ENCODE measurements around the gene CCDC110.

Gene CCDC110

DNA sequence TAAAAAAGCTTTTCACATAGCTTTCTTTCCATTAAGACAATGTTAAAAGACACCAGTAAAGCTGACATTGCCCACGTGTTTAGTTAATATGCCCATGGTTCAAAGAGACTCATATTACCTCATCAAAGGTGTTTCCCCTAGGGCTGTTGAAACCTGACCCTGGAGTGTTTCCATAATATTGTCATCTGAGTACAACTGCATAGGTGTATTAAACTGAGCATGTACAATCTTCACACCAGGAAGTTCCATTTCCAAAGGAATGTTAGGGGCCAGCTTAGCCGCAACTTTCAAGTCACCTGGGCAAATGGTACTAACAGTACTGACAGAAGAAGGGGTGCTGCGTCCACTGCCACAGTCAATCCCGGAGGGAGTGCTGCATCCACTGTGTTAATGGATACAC lies 36.6 kb upstream of the CCDC110 start:
- no peaks in the 10 kb centered on the region for H3K36me3 ChIP-seq (ENCODE audit: control insufficient read depth, insufficient read depth, low read length)
- no peaks in the 10 kb centered on the region for H3K4me1 ChIP-seq (ENCODE audit: control insufficient read depth, insufficient read depth, low read length)
- no peaks in the 10 kb centered on the region for H3K9me3 ChIP-seq (ENCODE audit: control insufficient read depth, low read length)
- H3K4me3 ChIP-seq (ENCODE audit: insufficient read depth, low read depth, low read length) = no peak overlapping the region
- H3K27me3 ChIP-seq (ENCODE audit: control insufficient read depth, insufficient read depth, low read length, poor library complexity, severe bottlenecking) = no peaks in the 10 kb centered on the region
- H3K27ac ChIP-seq (ENCODE audit: insufficient read depth, low read depth, low read length, poor library complexity, severe bottlenecking) = no peak overlapping the region
- 89% methylated on average over 4 of the region's 4 CpGs for WGBS, 2 experiments

DNA sequence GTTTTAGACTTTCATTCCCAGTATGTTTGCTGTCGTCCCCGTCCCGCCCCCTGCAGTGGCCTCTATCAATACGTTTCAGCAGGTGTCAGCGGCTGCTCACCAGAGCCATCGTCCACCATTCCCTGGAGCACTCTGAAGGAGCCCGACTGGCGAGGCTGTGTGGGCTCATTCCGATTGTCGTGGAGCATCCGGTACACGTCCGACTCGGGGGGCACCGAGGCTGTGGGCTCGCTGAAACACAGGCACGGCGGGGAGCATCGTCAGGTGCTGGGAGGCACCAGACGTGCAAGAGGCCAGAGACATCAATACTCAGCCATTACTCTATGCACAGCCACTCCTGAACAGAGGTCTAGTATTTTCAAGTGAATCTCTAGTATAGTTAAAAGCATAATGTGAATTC lies 34.9 kb upstream of the CCDC110 start:
- no peaks in the 10 kb centered on the region for H3K9me3 ChIP-seq (ENCODE audit: control insufficient read depth, low read length)
- no peak overlapping the region for H3K4me3 ChIP-seq (ENCODE audit: insufficient read depth, low read depth, low read length)
- 89 to 90% methylated on average over 19 to 20 of the region's 20 CpGs for WGBS, 2 experiments
- H3K27me3 ChIP-seq (ENCODE audit: control insufficient read depth, insufficient read depth, low read length, poor library complexity, severe bottlenecking) = no peaks in the 10 kb centered on the region
- H3K36me3 ChIP-seq (ENCODE audit: control insufficient read depth, insufficient read depth, low read length) = no peaks in the 10 kb centered on the region
- H3K27ac ChIP-seq (ENCODE audit: insufficient read depth, low read depth, low read length, poor library complexity, severe bottlenecking) = no peak overlapping the region
- no peaks in the 10 kb centered on the region for H3K4me1 ChIP-seq (ENCODE audit: control insufficient read depth, insufficient read depth, low read length)

DNA sequence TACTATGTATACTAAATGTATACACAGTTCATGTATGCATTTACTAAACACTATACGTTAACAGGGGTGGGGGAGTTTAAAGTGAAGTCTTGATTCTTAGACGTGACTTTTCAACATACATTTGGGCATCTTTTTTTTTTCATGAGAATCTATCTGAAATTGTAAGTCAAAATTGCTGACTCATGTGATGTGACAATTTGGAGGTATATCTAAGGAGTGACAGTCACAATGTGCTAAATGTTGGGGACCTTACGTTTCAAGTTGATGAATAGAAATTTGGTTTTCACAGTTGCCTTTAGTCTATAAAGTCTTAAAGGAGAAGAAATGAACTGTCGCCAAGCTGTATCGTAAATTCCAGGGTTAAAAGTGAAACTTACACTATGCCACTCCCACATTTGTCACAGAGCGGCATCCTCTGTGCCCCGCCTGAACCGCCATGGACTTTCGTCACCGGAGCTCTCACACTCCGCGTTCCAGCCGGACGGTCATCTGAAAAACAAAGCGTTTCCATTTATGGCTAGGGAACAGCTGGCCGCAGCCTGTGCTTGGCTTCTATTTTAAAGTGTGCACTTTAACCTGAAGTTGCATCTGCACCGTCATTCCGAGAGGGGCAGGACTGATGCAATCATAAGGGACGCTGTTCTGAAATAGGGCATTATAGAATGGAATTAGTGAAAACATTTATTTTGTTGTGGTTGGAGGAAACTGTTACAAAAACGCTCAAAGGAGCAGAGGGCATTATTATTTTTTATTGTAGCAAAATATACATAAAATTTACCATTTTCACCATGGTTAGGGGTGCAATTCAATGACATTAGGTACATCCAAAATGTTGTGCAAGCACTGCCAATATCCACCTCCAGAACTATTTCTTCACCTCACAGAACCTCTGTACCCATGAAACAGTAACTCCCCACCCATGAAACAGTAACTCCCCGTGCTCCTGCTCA lies 32.8 kb upstream of the CCDC110 start:
- WGBS, 2 experiments = 95 to 96% methylated on average over 19 to 20 of the region's 21 CpGs
- no peaks in the 10 kb centered on the region for H3K27me3 ChIP-seq (ENCODE audit: control insufficient read depth, insufficient read depth, low read length, poor library complexity, severe bottlenecking)
- H3K9me3 ChIP-seq (ENCODE audit: control insufficient read depth, low read length) = no peaks in the 10 kb centered on the region
- no peaks in the 10 kb centered on the region for H3K4me1 ChIP-seq (ENCODE audit: control insufficient read depth, insufficient read depth, low read length)
- H3K36me3 ChIP-seq (ENCODE audit: control insufficient read depth, insufficient read depth, low read length) = no peaks in the 10 kb centered on the region
- no peak overlapping the region for H3K27ac ChIP-seq (ENCODE audit: insufficient read depth, low read depth, low read length, poor library complexity, severe bottlenecking)
- no peak overlapping the region for H3K4me3 ChIP-seq (ENCODE audit: insufficient read depth, low read depth, low read length)

DNA sequence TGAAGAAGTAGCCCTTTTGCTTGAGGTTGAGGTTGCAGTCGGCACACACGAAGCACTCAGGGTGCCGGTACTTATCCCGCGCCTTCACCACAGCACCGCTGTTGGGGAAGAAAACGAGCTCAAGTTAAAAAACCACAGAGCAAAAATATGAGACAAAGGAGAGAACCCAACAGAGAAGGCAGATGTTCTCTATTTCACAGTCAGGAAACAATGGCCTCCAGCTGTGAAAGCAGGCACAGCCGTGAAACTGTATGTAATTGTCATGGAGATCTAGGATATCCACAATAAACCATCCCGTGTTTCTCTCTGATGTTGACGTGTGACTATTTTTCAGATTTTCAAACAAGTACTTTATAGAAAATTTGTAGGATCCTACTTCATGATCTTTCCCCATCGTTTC lies 30.9 kb upstream of the CCDC110 start:
- H3K4me1 ChIP-seq (ENCODE audit: control insufficient read depth, insufficient read depth, low read length) = no peaks in the 10 kb centered on the region
- no peak overlapping the region for H3K4me3 ChIP-seq (ENCODE audit: insufficient read depth, low read depth, low read length)
- H3K36me3 ChIP-seq (ENCODE audit: control insufficient read depth, insufficient read depth, low read length) = no peaks in the 10 kb centered on the region
- H3K27ac ChIP-seq (ENCODE audit: insufficient read depth, low read depth, low read length, poor library complexity, severe bottlenecking) = no peak overlapping the region
- H3K27me3 ChIP-seq (ENCODE audit: control insufficient read depth, insufficient read depth, low read length, poor library complexity, severe bottlenecking) = no peaks in the 10 kb centered on the region
- no peaks in the 10 kb centered on the region for H3K9me3 ChIP-seq (ENCODE audit: control insufficient read depth, low read length)
- WGBS, 2 experiments = 71 to 75% methylated on average over 11 of the region's 11 CpGs

DNA sequence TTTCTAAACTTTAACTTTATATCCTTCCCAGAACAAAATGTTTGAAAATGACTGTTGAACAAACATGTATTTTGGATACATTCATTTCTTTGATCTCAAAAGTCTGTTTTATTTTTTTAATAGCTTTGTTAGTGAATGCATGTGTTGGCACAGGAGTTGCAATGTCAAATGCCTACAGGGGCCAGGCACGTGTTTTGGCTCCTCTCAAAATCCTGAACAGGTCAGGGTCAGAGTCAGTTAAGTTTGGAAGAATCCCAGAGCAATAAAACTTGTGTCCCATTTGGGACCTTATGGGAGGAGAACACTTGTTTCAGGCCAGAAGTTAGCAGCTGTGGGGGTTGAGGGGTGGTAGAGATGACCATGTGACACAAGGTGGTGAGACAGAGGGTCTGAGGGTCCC lies 29.0 kb upstream of the CCDC110 start:
- no peaks in the 10 kb centered on the region for H3K27me3 ChIP-seq (ENCODE audit: control insufficient read depth, insufficient read depth, low read length, poor library complexity, severe bottlenecking)
- H3K9me3 ChIP-seq (ENCODE audit: control insufficient read depth, low read length) = no peaks in the 10 kb centered on the region
- no peaks in the 10 kb centered on the region for H3K4me1 ChIP-seq (ENCODE audit: control insufficient read depth, insufficient read depth, low read length)
- H3K27ac ChIP-seq (ENCODE audit: insufficient read depth, low read depth, low read length, poor library complexity, severe bottlenecking) = no peak overlapping the region
- H3K4me3 ChIP-seq (ENCODE audit: insufficient read depth, low read depth, low read length) = no peak overlapping the region
- WGBS, 2 experiments = 96 to 97% methylated on average over 1 of the region's 1 CpG
- H3K36me3 ChIP-seq (ENCODE audit: control insufficient read depth, insufficient read depth, low read length) = no peaks in the 10 kb centered on the region

DNA sequence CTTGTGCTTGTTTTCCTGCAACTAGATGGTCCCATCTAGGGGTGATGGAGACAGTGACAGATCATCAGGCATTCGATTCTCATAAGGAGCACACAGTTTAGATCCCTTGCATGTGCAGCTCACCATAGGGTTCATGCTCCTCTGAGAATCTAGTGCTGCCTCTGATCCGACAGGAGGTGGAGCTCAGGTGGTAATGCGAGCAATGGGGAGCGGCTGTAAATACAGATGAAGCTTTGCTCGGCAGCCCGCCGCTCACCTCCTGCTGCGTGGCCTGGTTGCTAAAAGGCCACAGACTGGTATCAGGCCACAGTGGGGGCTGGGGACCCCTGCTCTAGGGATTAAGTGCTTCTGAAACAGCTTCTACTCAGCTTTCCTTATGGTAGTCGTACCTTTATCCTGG lies 28.5 kb upstream of the CCDC110 start:
- H3K27me3 ChIP-seq (ENCODE audit: control insufficient read depth, insufficient read depth, low read length, poor library complexity, severe bottlenecking) = no peaks in the 10 kb centered on the region
- H3K27ac ChIP-seq (ENCODE audit: insufficient read depth, low read depth, low read length, poor library complexity, severe bottlenecking) = no peak overlapping the region
- WGBS, 2 experiments = 94% methylated on average over 9 of the region's 9 CpGs
- no peaks in the 10 kb centered on the region for H3K9me3 ChIP-seq (ENCODE audit: control insufficient read depth, low read length)
- no peak overlapping the region for H3K4me3 ChIP-seq (ENCODE audit: insufficient read depth, low read depth, low read length)
- no peaks in the 10 kb centered on the region for H3K36me3 ChIP-seq (ENCODE audit: control insufficient read depth, insufficient read depth, low read length)
- no peaks in the 10 kb centered on the region for H3K4me1 ChIP-seq (ENCODE audit: control insufficient read depth, insufficient read depth, low read length)

DNA sequence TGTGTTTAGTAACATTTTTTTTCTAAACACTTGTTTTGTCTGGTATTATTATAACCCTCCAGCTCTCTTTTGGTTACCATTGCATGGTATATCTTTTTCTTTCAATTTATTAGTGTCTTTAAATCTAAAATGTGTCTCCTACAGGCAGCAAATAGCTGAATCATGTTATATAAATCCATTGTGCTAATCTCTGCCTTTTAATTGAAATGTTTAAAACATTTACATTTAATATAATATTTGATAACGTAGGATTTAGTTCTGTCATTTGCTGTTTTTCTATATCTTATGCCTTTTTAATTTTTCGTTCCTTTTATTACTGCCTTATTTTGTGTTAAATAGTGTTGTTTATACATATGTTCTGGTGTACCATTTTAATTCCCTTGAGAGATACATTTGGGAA lies 17.1 kb upstream of the CCDC110 start:
- H3K9me3 ChIP-seq (ENCODE audit: control insufficient read depth, low read length) = no peaks in the 10 kb centered on the region
- H3K27ac ChIP-seq (ENCODE audit: insufficient read depth, low read depth, low read length, poor library complexity, severe bottlenecking) = no peak overlapping the region
- H3K36me3 ChIP-seq (ENCODE audit: control insufficient read depth, insufficient read depth, low read length) = no peaks in the 10 kb centered on the region
- no CpG with 5 or more reads among the region's 2 CpGs for WGBS, 2 experiments
- no peak overlapping the region for H3K4me3 ChIP-seq (ENCODE audit: insufficient read depth, low read depth, low read length)
- no peaks in the 10 kb centered on the region for H3K4me1 ChIP-seq (ENCODE audit: control insufficient read depth, insufficient read depth, low read length)
- H3K27me3 ChIP-seq (ENCODE audit: control insufficient read depth, insufficient read depth, low read length, poor library complexity, severe bottlenecking) = peaks cover 2% of the 10 kb centered on the region

DNA sequence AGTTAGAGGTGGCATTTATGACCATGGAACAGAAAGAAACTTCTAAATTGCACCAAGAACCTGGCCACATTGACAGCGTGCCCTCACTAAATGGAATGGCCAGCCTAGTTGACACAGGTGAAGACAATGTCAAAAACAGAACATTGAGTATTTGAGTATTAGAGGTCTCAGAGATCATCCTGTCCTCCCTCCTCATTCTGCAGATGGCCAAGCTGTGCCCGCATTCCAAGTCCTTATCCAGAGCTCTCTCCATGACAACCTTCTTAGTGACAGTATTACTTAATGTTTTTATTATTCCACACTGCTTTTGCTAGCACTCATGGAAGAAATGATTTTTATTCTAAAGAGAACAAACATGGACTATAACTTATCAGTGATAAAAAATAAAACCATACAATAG lies 9.9 kb upstream of the CCDC110 start:
- H3K9me3 ChIP-seq (ENCODE audit: control insufficient read depth, low read length) = no peaks in the 10 kb centered on the region
- H3K27ac ChIP-seq (ENCODE audit: insufficient read depth, low read depth, low read length, poor library complexity, severe bottlenecking) = no peak overlapping the region
- H3K4me3 ChIP-seq (ENCODE audit: insufficient read depth, low read depth, low read length) = no peak overlapping the region
- H3K36me3 ChIP-seq (ENCODE audit: control insufficient read depth, insufficient read depth, low read length) = no peaks in the 10 kb centered on the region
- WGBS, 2 experiments = 82 to 91% methylated on average over 2 of the region's 2 CpGs
- H3K4me1 ChIP-seq (ENCODE audit: control insufficient read depth, insufficient read depth, low read length) = no peaks in the 10 kb centered on the region
- peaks cover 6% of the 10 kb centered on the region for H3K27me3 ChIP-seq (ENCODE audit: control insufficient read depth, insufficient read depth, low read length, poor library complexity, severe bottlenecking)

DNA sequence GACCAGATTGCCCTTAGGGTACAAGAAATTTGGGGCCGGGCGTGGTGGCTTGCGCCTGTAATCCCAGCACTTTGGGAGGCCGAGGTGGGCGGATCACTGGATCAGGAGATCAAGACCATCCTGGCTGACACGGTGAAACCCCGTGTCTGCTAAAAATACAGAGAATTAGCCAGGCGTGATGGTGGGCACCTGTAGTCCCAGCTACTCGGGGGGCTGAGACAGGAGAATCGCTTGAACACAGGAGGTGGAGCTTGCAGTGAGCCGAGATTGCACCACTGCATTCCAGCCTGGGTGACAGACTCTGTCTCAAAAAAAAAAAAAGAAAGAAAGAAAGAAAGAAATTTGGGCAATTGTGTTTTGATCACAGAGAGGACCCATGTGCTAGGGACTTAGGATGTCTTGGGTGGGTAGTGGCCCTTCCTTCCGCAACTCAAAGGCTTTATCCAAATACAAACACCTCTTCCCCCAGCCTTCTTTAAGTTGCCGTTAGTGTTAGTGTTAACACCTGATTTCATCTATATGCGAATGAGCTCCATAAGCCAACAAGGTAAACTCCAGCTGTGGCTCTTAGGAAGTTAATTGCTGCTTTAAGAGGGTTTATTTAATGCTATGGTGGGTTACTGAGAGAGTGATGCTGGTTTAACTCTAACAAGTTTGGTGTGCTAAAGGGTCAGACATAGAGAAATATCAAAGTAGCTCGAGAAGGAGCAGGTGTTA lies 8.6 kb upstream of the CCDC110 start:
- Histone ChIP-seq H3K4me1 (ENCODE audit: control insufficient read depth, insufficient read depth, low read length) (no peaks in the 10 kb centered on the region), H3K36me3 (ENCODE audit: control insufficient read depth, insufficient read depth, low read length) (no peaks in the 10 kb centered on the region), H3K27ac (ENCODE audit: insufficient read depth, low read depth, low read length, poor library complexity, severe bottlenecking) (no peak overlapping the region), H3K27me3 (ENCODE audit: control insufficient read depth, insufficient read depth, low read length, poor library complexity, severe bottlenecking) (peaks cover 6% of the 10 kb centered on the region), H3K4me3 (ENCODE audit: insufficient read depth, low read depth, low read length) (no peak overlapping the region), H3K9me3 (ENCODE audit: control insufficient read depth, low read length) (no peaks in the 10 kb centered on the region)
- WGBS, 2 experiments = 59 to 60% methylated on average over 15 of the region's 15 CpGs

DNA sequence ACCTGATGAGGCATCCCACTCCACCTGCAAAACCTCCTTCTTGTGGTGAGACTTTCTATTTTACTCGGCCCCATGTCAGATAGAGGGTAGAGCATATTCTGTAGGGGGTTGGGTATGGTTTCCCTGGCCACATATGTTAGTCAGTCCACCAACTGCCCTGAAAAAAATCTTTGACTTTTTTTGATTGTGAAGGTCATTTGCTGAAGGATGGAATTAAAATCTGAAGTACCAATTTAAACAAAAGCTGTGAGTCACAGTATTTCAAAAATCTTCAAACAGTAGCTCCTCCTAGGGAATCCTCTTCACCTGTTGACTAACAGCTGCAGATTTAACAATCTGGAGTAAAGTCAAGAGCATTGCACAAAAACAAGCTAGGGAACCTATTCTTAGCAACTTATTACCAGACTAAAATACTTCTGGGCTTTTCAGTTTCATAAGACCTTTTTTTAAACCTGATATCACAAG lies 8.0 kb upstream of the CCDC110 start:
- peaks cover 6% of the 10 kb centered on the region for H3K27me3 ChIP-seq (ENCODE audit: control insufficient read depth, insufficient read depth, low read length, poor library complexity, severe bottlenecking)
- H3K27ac ChIP-seq (ENCODE audit: insufficient read depth, low read depth, low read length, poor library complexity, severe bottlenecking) = no peak overlapping the region
- WGBS, 2 experiments = 75 to 89% methylated on average over 1 of the region's 1 CpG
- no peaks in the 10 kb centered on the region for H3K9me3 ChIP-seq (ENCODE audit: control insufficient read depth, low read length)
- no peaks in the 10 kb centered on the region for H3K36me3 ChIP-seq (ENCODE audit: control insufficient read depth, insufficient read depth, low read length)
- H3K4me3 ChIP-seq (ENCODE audit: insufficient read depth, low read depth, low read length) = no peak overlapping the region
- H3K4me1 ChIP-seq (ENCODE audit: control insufficient read depth, insufficient read depth, low read length) = no peaks in the 10 kb centered on the region

Measured in ectodermal cell (in vitro differentiated cells).